Thoracic aorta (tissue), 2 donors: ENCODE measurements around the gene TNNT3. TPM values are rescaled to one million over a fixed set of nuclear protein-coding genes. Genes with fewer than 3 reads are reported as not detected.

Experiments used
- ATAC-seq: fragments of 150-250 bp; one replicate; pipeline ENCODE4 v1.8.0; 2017; ENCODE audit warnings: low read depth; ENCODE audit not compliant: insufficient number of reproducible peaks, low FRiP score
- DNase-seq: peaks from one replicate; pipeline ENCODE4 v3.0.0-alpha.2; 2020; ENCODE audit warnings: low spot score
- H3K27ac ChIP-seq, 2 donors: fragments of 200-600 bp; sonication (generic); 1 replicate in 1 of 2; 2 replicates in 1 of 2; pipeline ENCODE4 v1.5.1; 2016; ENCODE audit warnings: mild to moderate bottlenecking in 2 of 2, moderate library complexity in 2 of 2
- H3K27me3 ChIP-seq: fragments of 200-600 bp; sonication (generic); replicated peaks from 2 replicates; pipeline ENCODE4 v1.6.0; 2016; ENCODE audit warnings: mild to moderate bottlenecking; ENCODE audit not compliant: insufficient read depth
- H3K36me3 ChIP-seq: fragments of 200-600 bp; sonication (generic); one replicate; pipeline ENCODE4 v1.5.1; 2016
- H3K4me1 ChIP-seq, 2 donors: fragments of 200-600 bp; sonication (generic); 1 replicate in 1 of 2; 2 replicates in 1 of 2; pipeline versions ENCODE4 v1.5.1 to v1.6.0; 2016; ENCODE audit warnings: low read depth in 2 of 2, mild to moderate bottlenecking in 1 of 2; ENCODE audit not compliant: control insufficient read depth in 1 of 2
- H3K4me3 ChIP-seq: fragments of 200-600 bp; sonication (generic); 2 replicates; pipeline ENCODE4 v1.5.1; 2016; ENCODE audit warnings: mild to moderate bottlenecking
- H3K9me3 ChIP-seq: fragments of 200-600 bp; sonication (generic); 2 replicates; pipeline ENCODE4 v1.5.1; 2016
- total RNA-seq, 2 donors: library from RNA; depleted of rRNA; stranded (reverse); fragments of >200 nt; gene quantifications; one replicate each; pipeline versions ENCODE4 v1.1.0 to v1.2.3, GENCODE V29; 2016
- TF ChIP-seq, protein P1 (sequence below): fragments of 200-600 bp; sonication (generic); IDR thresholded peaks from one replicate; pipeline ENCODE4 v1.5.1; 2019; ENCODE audit warnings: antibody characterized with exemption

Gene TNNT3
- total RNA-seq, 2 donors from 2014 or later = 8.3 to 9.7 TPM

DNA sequence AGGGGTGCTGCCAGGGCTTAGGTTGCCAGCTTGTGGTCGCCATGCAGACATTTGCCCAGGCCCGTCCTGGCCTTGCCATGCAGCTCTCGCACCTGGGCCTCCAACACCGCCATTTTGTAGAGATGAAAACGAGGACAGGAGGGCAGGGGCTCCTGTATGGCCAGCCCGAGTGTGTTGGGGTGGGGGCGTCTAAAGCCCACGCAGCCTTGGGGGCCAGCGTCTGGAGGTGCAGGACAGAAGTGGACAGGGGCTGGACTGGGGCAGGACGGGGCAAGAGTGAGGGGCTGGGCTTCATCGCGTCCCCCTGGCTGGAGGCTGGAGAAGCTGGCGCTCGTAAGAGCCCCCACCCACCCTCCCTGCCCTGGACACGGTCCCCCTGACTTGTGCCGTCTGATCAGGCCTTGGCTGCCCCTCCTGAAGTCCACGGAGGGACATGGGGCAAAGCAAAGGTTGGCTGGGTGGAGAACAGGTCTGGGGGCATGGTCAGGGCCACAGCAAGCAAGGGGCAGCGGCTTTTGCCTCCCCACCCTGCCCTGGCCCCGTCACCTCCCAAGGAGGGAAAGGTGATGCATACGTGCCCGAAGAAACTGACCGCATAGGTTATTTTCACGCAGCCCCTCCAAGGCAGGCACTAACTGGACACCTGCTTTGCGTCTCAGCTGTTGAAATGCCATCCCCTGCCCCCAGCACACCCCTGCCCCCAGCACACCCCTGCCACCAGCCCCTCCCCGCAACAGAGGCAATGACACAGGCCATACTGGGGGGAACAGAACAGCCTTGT lies 815 bp downstream of the TNNT3 start:
- H3K27ac ChIP-seq = no peak overlapping the region
- no peaks in the 10 kb centered on the region for H3K9me3 ChIP-seq
- TF ChIP-seq, protein P1, sequence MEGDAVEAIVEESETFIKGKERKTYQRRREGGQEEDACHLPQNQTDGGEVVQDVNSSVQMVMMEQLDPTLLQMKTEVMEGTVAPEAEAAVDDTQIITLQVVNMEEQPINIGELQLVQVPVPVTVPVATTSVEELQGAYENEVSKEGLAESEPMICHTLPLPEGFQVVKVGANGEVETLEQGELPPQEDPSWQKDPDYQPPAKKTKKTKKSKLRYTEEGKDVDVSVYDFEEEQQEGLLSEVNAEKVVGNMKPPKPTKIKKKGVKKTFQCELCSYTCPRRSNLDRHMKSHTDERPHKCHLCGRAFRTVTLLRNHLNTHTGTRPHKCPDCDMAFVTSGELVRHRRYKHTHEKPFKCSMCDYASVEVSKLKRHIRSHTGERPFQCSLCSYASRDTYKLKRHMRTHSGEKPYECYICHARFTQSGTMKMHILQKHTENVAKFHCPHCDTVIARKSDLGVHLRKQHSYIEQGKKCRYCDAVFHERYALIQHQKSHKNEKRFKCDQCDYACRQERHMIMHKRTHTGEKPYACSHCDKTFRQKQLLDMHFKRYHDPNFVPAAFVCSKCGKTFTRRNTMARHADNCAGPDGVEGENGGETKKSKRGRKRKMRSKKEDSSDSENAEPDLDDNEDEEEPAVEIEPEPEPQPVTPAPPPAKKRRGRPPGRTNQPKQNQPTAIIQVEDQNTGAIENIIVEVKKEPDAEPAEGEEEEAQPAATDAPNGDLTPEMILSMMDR = no peak
- H3K4me3 ChIP-seq = no peak overlapping the region
- no peaks in the 10 kb centered on the region for H3K27me3 ChIP-seq
- no peaks in the 10 kb centered on the region for H3K36me3 ChIP-seq
- DNase-seq (no peak), ATAC-seq (no peak)
- H3K4me1 ChIP-seq = no peaks in the 10 kb centered on the region

DNA sequence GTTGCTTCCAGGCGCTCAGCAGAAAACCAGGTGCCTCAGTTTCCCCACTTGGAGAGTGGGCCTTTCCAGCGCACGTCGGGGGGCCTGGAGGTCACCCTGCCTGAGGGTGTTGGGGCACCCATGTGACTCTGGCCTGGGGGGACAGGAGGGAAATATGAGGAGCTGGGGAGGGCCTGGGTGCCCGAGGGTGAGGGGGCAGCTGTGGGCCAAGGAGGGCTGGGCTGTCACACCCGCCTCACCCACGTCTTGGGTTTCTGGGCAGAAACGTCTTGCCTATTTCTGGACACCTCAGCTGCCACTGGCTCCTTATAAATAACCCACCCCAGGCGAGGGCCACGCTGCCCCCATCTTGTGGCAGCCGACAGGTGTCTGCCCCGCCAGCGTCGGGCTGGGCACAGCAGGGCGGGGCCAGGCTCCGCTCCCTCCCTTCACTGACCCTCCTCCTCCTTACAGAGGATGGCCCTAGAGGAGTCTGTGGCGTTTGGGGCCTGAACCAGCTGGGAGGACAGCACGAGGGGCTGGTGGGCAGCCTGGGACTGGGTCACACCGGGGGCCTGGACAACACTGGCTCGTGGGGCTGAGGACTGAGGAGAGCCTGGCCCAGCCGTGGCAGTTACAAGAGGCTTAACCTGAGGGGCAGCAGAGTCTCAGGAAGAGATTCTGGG lies 1.5 kb downstream of the TNNT3 start:
- TF ChIP-seq, protein P1 = no peak
- H3K27me3 ChIP-seq = no peaks in the 10 kb centered on the region
- H3K9me3 ChIP-seq = no peaks in the 10 kb centered on the region
- ATAC-seq (no peak), DNase-seq (no peak)
- no peaks in the 10 kb centered on the region for H3K36me3 ChIP-seq
- H3K4me1 ChIP-seq = no peaks in the 10 kb centered on the region
- no peak overlapping the region for H3K4me3 ChIP-seq
- no peak overlapping the region for H3K27ac ChIP-seq

DNA sequence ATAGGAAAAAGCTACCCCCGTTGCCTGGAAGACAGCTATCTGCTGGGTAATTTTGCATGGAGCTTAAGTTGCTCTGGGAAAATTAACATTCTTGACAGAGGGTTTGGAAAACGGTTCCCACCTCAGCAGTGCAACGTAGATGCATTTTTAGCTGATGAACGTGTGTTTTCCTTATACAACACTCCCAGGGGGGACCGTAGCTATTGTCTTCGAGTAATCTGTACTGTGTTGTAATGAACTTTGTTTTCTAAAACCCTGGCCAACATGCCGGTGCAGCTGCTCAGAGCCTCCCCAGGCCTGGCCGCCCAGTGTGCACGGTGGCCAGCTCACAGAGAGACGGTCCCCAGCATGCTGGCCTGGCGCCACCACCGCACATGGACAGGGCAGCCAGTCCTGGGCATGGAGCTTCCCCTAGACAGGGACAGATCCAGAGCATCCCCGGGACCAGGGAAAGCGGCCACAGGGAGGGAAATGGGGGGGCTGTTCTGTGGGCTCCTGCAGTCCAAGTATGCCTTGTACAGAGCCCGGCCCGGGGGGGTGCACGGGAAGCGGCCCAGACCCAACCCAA lies 2.2 kb downstream of the TNNT3 start:
- no peak overlapping the region for H3K27ac ChIP-seq
- no peak for DNase-seq
- no peaks in the 10 kb centered on the region for H3K4me1 ChIP-seq
- no peak for ATAC-seq
- H3K27me3 ChIP-seq = no peaks in the 10 kb centered on the region
- no peak overlapping the region for H3K4me3 ChIP-seq
- no peaks in the 10 kb centered on the region for H3K9me3 ChIP-seq
- TF ChIP-seq, protein P1 = no peak
- H3K36me3 ChIP-seq = no peaks in the 10 kb centered on the region

DNA sequence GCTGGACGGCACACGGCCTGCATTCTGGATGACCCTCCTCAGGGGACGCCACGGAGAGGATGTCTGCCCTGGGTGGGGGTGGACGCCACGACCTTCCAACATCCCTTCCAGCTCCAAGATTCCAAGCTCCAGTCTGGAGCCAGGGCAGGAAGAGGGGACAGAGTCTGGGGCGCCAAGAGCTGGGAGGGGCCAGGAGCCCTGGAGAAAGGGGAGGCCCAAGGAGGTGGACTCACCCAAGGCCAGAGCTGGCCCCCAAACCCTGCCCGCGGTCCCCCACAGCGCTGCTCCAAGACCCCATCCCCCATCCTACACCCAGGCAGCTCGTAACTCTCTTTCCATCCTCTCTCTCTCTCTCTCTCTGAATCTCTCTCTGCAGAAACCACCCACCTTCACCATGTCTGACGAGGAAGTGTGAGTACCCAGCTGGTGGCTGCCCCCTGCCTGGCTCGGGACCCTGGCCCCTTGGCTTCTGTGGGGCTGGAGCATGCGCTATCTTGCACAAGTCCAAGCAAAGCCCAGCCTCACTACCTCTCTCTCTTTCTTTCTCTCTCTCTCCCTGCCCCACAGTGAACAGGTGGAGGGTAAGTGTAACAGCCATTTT lies 3.1 kb downstream of the TNNT3 start:
- H3K4me1 ChIP-seq = no peaks in the 10 kb centered on the region
- H3K9me3 ChIP-seq = no peaks in the 10 kb centered on the region
- H3K27me3 ChIP-seq = no peaks in the 10 kb centered on the region
- TF ChIP-seq, protein P1 = no peak
- DNase-seq (no peak), ATAC-seq (no peak)
- no peaks in the 10 kb centered on the region for H3K36me3 ChIP-seq
- no peak overlapping the region for H3K4me3 ChIP-seq
- no peak overlapping the region for H3K27ac ChIP-seq
